HEK293T (cell line): ENCODE measurements around the gene MIER1.

Experiments used
- BHLHE40 ChIP-seq: fragments of 450-650 bp; IDR thresholded peaks from 2 replicates; pipeline ENCODE4 v1.6.1; 2016; ENCODE audit warnings: mild to moderate bottlenecking, moderate library complexity, borderline replicate concordance
- SP1 ChIP-seq: fragments of 450-650 bp; IDR thresholded peaks from 2 replicates; pipeline ENCODE4 v1.6.1; 2017
- ZNF384 ChIP-seq: fragments of 450-650 bp; IDR thresholded peaks from 2 replicates; pipeline ENCODE4 v1.6.1; 2016
- TF ChIP-seq, protein P1 (sequence below): fragments of 450-650 bp; IDR thresholded peaks from 2 replicates; pipeline ENCODE4 v1.6.1; 2016

DNA sequence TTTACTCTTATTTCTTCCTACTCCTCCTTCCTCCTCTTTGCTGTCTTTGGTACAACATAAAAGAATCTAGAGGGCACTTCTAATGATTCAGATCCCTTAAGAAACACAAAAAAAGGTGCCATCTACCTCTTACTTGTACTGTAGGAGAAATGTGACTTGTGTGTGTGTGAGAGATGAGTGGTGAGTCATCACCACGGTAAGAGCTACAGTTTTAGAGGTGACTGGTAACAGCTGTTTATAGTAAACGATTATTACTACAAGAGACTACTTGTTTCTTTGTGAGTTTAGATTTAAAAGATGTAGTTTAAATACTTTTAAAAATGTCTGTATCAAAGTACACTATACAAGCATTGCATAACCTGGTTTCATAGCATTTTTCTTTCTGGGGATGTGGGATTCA, 88.8 kb downstream of the MIER1 start:
- TF ChIP-seq, protein P1, sequence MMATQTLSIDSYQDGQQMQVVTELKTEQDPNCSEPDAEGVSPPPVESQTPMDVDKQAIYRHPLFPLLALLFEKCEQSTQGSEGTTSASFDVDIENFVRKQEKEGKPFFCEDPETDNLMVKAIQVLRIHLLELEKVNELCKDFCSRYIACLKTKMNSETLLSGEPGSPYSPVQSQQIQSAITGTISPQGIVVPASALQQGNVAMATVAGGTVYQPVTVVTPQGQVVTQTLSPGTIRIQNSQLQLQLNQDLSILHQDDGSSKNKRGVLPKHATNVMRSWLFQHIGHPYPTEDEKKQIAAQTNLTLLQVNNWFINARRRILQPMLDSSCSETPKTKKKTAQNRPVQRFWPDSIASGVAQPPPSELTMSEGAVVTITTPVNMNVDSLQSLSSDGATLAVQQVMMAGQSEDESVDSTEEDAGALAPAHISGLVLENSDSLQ: no peak
- TF ChIP-seq SP1 (no peak), ZNF384 (no peak), BHLHE40 (no peak)
